ENCODE data around the gene TCEAL8.

GRCh38 chrX:103234869-103235268 lies 20.1 kb downstream of the TCEAL8 start:
- no peak for TF ChIP-seq POLR2A (IDR thresholded peaks at IDR 0.05)
- TF ChIP-seq, protein P1, sequence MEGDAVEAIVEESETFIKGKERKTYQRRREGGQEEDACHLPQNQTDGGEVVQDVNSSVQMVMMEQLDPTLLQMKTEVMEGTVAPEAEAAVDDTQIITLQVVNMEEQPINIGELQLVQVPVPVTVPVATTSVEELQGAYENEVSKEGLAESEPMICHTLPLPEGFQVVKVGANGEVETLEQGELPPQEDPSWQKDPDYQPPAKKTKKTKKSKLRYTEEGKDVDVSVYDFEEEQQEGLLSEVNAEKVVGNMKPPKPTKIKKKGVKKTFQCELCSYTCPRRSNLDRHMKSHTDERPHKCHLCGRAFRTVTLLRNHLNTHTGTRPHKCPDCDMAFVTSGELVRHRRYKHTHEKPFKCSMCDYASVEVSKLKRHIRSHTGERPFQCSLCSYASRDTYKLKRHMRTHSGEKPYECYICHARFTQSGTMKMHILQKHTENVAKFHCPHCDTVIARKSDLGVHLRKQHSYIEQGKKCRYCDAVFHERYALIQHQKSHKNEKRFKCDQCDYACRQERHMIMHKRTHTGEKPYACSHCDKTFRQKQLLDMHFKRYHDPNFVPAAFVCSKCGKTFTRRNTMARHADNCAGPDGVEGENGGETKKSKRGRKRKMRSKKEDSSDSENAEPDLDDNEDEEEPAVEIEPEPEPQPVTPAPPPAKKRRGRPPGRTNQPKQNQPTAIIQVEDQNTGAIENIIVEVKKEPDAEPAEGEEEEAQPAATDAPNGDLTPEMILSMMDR (IDR thresholded peaks at IDR 0.05) = no peak

Measured in testis (tissue), 2 donors.